Ovary (tissue), 3 donors: ENCODE results near the gene HIF1A.

Source experiments
- EP300 ChIP-seq: sonication (generic); formaldehyde crosslinking; IDR thresholded peaks from one replicate; pipeline ENCODE4 v1.6.1; 2017; ENCODE audit warnings: antibody characterized with exemption
- TF ChIP-seq, protein P1 (sequence below), 3 donors: fragments of 450-650 bp in 2 of 3; fragments of 200-600 bp in 1 of 3; IDR thresholded peaks; one replicate each; pipeline versions ENCODE4 v1.5.1 to v1.8.0; 2016 to 2022; ENCODE audit warnings: antibody characterized with exemption in 3 of 3, mild to moderate bottlenecking in 1 of 3
- donor health status: DM: no; HTN: no; CAD: no.

DNA sequence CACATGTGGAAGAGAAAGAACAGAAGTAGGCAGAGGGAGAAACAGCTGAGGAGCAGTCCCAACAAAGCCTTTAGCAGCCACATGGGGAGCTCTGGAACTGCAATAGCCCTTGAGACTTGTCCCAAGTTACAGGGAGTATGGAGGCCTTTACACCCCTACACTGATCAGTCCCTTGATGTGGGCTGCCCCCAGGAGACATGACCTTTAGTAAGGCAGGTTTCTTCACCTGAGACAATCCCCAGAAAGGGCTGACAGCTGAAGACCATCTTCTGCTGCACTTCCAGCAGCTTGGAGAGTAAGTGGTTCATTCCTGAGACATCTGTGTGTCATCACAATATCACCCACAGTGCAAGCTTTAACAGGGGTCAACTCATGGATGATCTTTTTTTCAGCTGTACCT lies 58.3 kb downstream of the HIF1A start:
- TF ChIP-seq, protein P1, sequence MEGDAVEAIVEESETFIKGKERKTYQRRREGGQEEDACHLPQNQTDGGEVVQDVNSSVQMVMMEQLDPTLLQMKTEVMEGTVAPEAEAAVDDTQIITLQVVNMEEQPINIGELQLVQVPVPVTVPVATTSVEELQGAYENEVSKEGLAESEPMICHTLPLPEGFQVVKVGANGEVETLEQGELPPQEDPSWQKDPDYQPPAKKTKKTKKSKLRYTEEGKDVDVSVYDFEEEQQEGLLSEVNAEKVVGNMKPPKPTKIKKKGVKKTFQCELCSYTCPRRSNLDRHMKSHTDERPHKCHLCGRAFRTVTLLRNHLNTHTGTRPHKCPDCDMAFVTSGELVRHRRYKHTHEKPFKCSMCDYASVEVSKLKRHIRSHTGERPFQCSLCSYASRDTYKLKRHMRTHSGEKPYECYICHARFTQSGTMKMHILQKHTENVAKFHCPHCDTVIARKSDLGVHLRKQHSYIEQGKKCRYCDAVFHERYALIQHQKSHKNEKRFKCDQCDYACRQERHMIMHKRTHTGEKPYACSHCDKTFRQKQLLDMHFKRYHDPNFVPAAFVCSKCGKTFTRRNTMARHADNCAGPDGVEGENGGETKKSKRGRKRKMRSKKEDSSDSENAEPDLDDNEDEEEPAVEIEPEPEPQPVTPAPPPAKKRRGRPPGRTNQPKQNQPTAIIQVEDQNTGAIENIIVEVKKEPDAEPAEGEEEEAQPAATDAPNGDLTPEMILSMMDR (IDR thresholded peaks at IDR 0.05) = no peak
- TF ChIP-seq EP300 = no peak
